Mammary epithelial cell (primary cell): ENCODE data around the gene PEX26.

Experiments
- CTCF ChIP-seq, 2 donors: IDR thresholded peaks in 1 of 2; conservative IDR thresholded peaks in 1 of 2; 2 replicates each; pipeline ENCODE4 v1.5.1; 2011 to 2012; ENCODE audit warnings: inconsistent platforms in 2 of 2, low read length in 2 of 2, mild to moderate bottlenecking in 2 of 2, control low read depth in 1 of 2, low read depth in 1 of 2; ENCODE audit not compliant: insufficient read depth in 1 of 2; ENCODE audit errors: extremely low read depth in 1 of 2
- EZH2 ChIP-seq: IDR thresholded peaks from 2 replicates; pipeline ENCODE4 v1.6.1; 2012; ENCODE audit warnings: low read length, inconsistent platforms, borderline replicate concordance

GRCh38 chr22:18082467-18082866, 4.7 kb downstream of the PEX26 start:
- no peak for TF ChIP-seq EZH2
- TF ChIP-seq CTCF (conservative IDR thresholded peaks at IDR 0.05 in 1 of 2, IDR thresholded peaks at IDR 0.05 in 1 of 2; ENCODE audit: extremely low read depth in 1 of 2, insufficient read depth in 1 of 2, low read depth in 1 of 2, low read length in 2 of 2): no peak
